ENCODE measurements around the gene ARL15. TPM values are rescaled to one million over a fixed set of nuclear protein-coding genes. Genes with fewer than 3 reads are reported as not detected.

ARL15 gene
- total RNA-seq, 4 donors from 2014 or later = 36.2 to 338 (median 69.0) TPM

GRCh38 chr5:54288568-54289217, 21.7 kb downstream of the ARL15 start:
- Histone ChIP-seq H3K27me3 (no peaks in the 10 kb centered on the region), H3K36me3 (no peaks in the 10 kb centered on the region), H3K4me1 (no peaks in the 10 kb centered on the region), H3K27ac (no peak overlapping the region), H3K9me3 (no peaks in the 10 kb centered on the region), H3K4me3 (no peak overlapping the region)
- DNase-seq = no peak
- intact Hi-C loops (cut with DNase I; ENCODE audit: low total_unique reads) = no loop called here
- TF ChIP-seq POLR2A (IDR thresholded peaks at IDR 0.05) = no peak
- no peak for TF ChIP-seq CTCF (IDR thresholded peaks at IDR 0.05)

GRCh38 chr5:54285686-54286085, 24.7 kb downstream of the ARL15 start:
- Histone ChIP-seq H3K4me3 (no peak overlapping the region), H3K27me3 (no peaks in the 10 kb centered on the region), H3K4me1 (no peaks in the 10 kb centered on the region), H3K27ac (no peak overlapping the region), H3K36me3 (no peaks in the 10 kb centered on the region), H3K9me3 (no peaks in the 10 kb centered on the region)
- no peak for DNase-seq
- TF ChIP-seq CTCF (IDR thresholded peaks at IDR 0.05) = no peak
- TF ChIP-seq POLR2A (IDR thresholded peaks at IDR 0.05) = no peak
- intact Hi-C loops (cut with DNase I; ENCODE audit: low total_unique reads) = no loop called here

- TF ChIP-seq POLR2A (IDR thresholded peaks at IDR 0.05) (no peak), CTCF (IDR thresholded peaks at IDR 0.05) (no peak)
- no peak overlapping the region for H3K4me3 ChIP-seq
- no peak overlapping the region for H3K27ac ChIP-seq
- intact Hi-C loops (cut with DNase I; ENCODE audit: low total_unique reads) = no loop called here
- no peaks in the 10 kb centered on the region for H3K9me3 ChIP-seq
- DNase-seq = no peak
- no peaks in the 10 kb centered on the region for H3K36me3 ChIP-seq
- H3K4me1 ChIP-seq = no peaks in the 10 kb centered on the region
- H3K27me3 ChIP-seq = no peaks in the 10 kb centered on the region
Measured at GRCh38 chr5:54284586-54284985, 25.8 kb downstream of the ARL15 start.

GRCh38 chr5:54282876-54283275, 27.5 kb downstream of the ARL15 start:
- intact Hi-C loops (cut with DNase I; ENCODE audit: low total_unique reads) = no loop called here

More at GRCh38 chr5:54282876-54283275, 27.5 kb downstream of the ARL15 start:
- Histone ChIP-seq H3K4me3 (no peak overlapping the region), H3K27ac (no peak overlapping the region), H3K9me3 (no peaks in the 10 kb centered on the region), H3K27me3 (no peaks in the 10 kb centered on the region), H3K36me3 (no peaks in the 10 kb centered on the region), H3K4me1 (no peaks in the 10 kb centered on the region)
- no peak for TF ChIP-seq POLR2A (IDR thresholded peaks at IDR 0.05)
- TF ChIP-seq CTCF (IDR thresholded peaks at IDR 0.05) = no peak
- DNase-seq = no peak
